Measurements from ENCODE around the gene EXOC3L2. TPM values are rescaled to one million over a fixed set of nuclear protein-coding genes. Genes with fewer than 3 reads are reported as not detected.

Gene EXOC3L2
- total RNA-seq, 1 experiment from 2014 or later = 0.08 TPM

DNA sequence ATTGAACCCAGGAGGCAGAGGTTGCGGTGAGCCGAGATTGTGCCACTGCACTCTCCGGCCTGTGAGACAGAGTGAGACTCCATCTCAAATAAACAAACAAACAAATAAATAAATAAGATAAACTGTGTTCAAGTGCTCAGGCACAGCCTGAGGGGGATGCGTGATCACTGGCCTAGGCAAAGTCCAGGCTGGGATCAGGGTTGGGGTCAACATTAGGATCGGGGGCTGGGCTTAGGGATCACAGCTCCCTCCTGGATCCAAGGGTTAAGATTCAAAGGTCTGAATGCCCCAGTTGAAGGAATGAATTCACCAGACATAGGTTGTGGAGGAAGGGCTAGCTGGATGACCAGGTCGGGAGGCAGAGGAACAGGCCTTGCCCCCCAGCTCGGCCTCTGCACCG lies 1.9 kb upstream of the EXOC3L2 start:
- in situ Hi-C loops (cut with HindIII; ENCODE audit: low pct_unique_long_range_greater_than_20kb, low sequenced_read_pairs) = no loop called here
- Histone ChIP-seq H3K9me3 (ENCODE audit: control insufficient read depth, insufficient read depth, low read depth, low read length) (no peaks in the 10 kb centered on the region), H3K4me3 (ENCODE audit: low read depth in 2 of 2, low read length in 2 of 2) (no peak overlapping the region), H3K27me3 (ENCODE audit: control insufficient read depth, insufficient read depth, low read length) (no peaks in the 10 kb centered on the region), H3K36me3 (ENCODE audit: control insufficient read depth, insufficient read depth, low read length) (no peaks in the 10 kb centered on the region; the same call in 1 of the 2 replicates), H3K27ac (ENCODE audit: low read length) (no peak overlapping the region), H3K4me1 (ENCODE audit: control insufficient read depth, insufficient read depth, low read length) (no peaks in the 10 kb centered on the region; the same call in 1 of the 2 replicates)
- CTCF ChIA-PET = no interaction called here
- intact Hi-C loops (cut with micrococcal nuclease; ENCODE audit: unreplicated experiment) = no loop called here
- DNase-seq (ENCODE audit: low read depth, low spot score) (no peak), ATAC-seq (no peak)
- POLR2A ChIA-PET = no interaction called here
- TF ChIP-seq TCF7L2 (IDR thresholded peaks at IDR 0.05; ENCODE audit: low read depth, low read length) = no peak
- no peak for TF ChIP-seq SIN3A (IDR thresholded peaks at IDR 0.05; ENCODE audit: borderline replicate concordance, insufficient read depth, low read depth, low read length)
- TF ChIP-seq POLR2AphosphoS5 (IDR thresholded peaks at IDR 0.05; ENCODE audit: low read depth, low read length) = no peak
- TF ChIP-seq, protein P1, sequence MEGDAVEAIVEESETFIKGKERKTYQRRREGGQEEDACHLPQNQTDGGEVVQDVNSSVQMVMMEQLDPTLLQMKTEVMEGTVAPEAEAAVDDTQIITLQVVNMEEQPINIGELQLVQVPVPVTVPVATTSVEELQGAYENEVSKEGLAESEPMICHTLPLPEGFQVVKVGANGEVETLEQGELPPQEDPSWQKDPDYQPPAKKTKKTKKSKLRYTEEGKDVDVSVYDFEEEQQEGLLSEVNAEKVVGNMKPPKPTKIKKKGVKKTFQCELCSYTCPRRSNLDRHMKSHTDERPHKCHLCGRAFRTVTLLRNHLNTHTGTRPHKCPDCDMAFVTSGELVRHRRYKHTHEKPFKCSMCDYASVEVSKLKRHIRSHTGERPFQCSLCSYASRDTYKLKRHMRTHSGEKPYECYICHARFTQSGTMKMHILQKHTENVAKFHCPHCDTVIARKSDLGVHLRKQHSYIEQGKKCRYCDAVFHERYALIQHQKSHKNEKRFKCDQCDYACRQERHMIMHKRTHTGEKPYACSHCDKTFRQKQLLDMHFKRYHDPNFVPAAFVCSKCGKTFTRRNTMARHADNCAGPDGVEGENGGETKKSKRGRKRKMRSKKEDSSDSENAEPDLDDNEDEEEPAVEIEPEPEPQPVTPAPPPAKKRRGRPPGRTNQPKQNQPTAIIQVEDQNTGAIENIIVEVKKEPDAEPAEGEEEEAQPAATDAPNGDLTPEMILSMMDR (IDR thresholded peaks at IDR 0.05) = no peak
- no TSS peak for BruUV-seq (replicated peaks)

DNA sequence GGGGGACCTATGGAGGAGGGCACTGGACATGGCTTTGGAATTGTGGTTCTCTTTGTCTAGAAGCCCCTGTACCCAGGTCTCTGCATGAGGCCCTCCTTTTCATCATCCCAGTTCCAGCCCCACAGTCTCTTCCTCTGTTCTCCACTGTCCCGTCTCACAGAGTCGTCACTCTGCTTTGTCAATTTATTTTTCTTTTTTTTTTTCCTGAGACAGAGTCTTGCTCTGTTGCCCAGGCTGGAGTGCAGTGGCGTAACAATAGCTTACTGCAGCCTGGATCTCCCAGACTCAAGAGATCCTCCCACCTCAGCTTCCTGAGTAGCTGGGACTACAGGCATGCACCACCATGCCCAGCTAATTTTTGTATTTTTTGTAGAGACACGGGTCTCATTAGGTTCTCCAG lies 619 bp upstream of the EXOC3L2 start:
- no TSS peak for BruUV-seq (replicated peaks)

More for the DNA sequence above, 619 bp upstream of the EXOC3L2 start:
- ATAC-seq (no peak), DNase-seq (ENCODE audit: low read depth, low spot score) (no peak)
- Histone ChIP-seq H3K9me3 (ENCODE audit: control insufficient read depth, insufficient read depth, low read depth, low read length) (no peaks in the 10 kb centered on the region), H3K27me3 (ENCODE audit: control insufficient read depth, insufficient read depth, low read length) (no peaks in the 10 kb centered on the region), H3K27ac (ENCODE audit: low read length) (no peak overlapping the region), H3K36me3 (ENCODE audit: control insufficient read depth, insufficient read depth, low read length) (no peaks in the 10 kb centered on the region), H3K4me3 (ENCODE audit: low read depth in 2 of 2, low read length in 2 of 2) (no peak overlapping the region), H3K4me1 (ENCODE audit: control insufficient read depth, insufficient read depth, low read length) (no peaks in the 10 kb centered on the region; the same call in 1 of the 2 replicates)
- TF ChIP-seq, protein P1 (IDR thresholded peaks at IDR 0.05) = no peak
- TF ChIP-seq POLR2AphosphoS5 (IDR thresholded peaks at IDR 0.05; ENCODE audit: low read depth, low read length) (no peak), TCF7L2 (IDR thresholded peaks at IDR 0.05; ENCODE audit: low read depth, low read length) (no peak), SIN3A (IDR thresholded peaks at IDR 0.05; ENCODE audit: borderline replicate concordance, insufficient read depth, low read depth, low read length) (no peak)
- TF ChIP-seq, protein P2, sequence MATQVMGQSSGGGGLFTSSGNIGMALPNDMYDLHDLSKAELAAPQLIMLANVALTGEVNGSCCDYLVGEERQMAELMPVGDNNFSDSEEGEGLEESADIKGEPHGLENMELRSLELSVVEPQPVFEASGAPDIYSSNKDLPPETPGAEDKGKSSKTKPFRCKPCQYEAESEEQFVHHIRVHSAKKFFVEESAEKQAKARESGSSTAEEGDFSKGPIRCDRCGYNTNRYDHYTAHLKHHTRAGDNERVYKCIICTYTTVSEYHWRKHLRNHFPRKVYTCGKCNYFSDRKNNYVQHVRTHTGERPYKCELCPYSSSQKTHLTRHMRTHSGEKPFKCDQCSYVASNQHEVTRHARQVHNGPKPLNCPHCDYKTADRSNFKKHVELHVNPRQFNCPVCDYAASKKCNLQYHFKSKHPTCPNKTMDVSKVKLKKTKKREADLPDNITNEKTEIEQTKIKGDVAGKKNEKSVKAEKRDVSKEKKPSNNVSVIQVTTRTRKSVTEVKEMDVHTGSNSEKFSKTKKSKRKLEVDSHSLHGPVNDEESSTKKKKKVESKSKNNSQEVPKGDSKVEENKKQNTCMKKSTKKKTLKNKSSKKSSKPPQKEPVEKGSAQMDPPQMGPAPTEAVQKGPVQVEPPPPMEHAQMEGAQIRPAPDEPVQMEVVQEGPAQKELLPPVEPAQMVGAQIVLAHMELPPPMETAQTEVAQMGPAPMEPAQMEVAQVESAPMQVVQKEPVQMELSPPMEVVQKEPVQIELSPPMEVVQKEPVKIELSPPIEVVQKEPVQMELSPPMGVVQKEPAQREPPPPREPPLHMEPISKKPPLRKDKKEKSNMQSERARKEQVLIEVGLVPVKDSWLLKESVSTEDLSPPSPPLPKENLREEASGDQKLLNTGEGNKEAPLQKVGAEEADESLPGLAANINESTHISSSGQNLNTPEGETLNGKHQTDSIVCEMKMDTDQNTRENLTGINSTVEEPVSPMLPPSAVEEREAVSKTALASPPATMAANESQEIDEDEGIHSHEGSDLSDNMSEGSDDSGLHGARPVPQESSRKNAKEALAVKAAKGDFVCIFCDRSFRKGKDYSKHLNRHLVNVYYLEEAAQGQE (IDR thresholded peaks at IDR 0.05; ENCODE audit: insufficient read depth in 1 of 2, low read depth in 2 of 2, low read length in 1 of 2) = no peak
- POLR2A ChIA-PET = interaction anchor here (0.7 kb wide), 1 partner anchor 81 kb away, joined by 3 read pairs; no protein-coding TSS in a partner anchor
- CTCF ChIA-PET = no interaction called here
- in situ Hi-C loops (cut with HindIII; ENCODE audit: low pct_unique_long_range_greater_than_20kb, low sequenced_read_pairs) = no loop called here
- intact Hi-C loops (cut with micrococcal nuclease; ENCODE audit: unreplicated experiment) = no loop called here

Data from Panc1 (cell line).